Measurements from ENCODE around the gene LRSAM1. TPM values are rescaled to one million over a fixed set of nuclear protein-coding genes. Genes with fewer than 3 reads are reported as not detected.

LRSAM1 gene
- total RNA-seq, 3 donors from 2014 or later = 20.5 to 24.2 (median 21.6) TPM

DNA sequence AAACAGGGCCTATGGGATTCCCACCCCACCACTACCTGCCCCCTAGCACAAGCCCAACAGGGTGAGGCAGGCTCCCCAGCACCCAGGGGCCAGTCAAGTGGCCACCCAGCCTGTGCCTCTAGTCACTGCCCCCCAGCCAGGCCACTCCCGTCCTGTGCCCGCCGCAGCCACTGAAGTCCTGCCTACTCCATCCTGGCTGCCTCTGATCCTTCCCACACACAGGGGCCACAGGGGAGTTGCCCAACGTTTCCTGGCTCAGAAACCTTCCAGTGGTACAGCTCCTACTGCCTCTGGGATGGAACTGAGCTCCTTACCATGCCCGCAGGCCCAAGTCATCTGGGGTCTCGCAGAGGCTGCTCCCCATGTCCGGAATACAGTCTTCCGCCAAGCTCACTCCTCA lies 90.6 kb downstream of the LRSAM1 start:
- peaks cover 7% of the 10 kb centered on the region for H3K4me1 Mint-ChIP-seq (ENCODE audit: low read depth)
- no peaks in the 10 kb centered on the region for H3K9me3 Mint-ChIP-seq
- no peaks in the 10 kb centered on the region for H3K36me3 Mint-ChIP-seq (ENCODE audit: insufficient read depth)
- no peaks in the 10 kb centered on the region for H3K27me3 Mint-ChIP-seq (ENCODE audit: low read depth)
- DNase-seq (no peak), ATAC-seq (no peak)
- H3K4me3 Mint-ChIP-seq = no peak overlapping the region

- DNase-seq = no peak
- H3K9me3 Mint-ChIP-seq = no peaks in the 10 kb centered on the region
Observed at GRCh38 chr9:127543221-127543620, 91.9 kb downstream of the LRSAM1 start.

DNA sequence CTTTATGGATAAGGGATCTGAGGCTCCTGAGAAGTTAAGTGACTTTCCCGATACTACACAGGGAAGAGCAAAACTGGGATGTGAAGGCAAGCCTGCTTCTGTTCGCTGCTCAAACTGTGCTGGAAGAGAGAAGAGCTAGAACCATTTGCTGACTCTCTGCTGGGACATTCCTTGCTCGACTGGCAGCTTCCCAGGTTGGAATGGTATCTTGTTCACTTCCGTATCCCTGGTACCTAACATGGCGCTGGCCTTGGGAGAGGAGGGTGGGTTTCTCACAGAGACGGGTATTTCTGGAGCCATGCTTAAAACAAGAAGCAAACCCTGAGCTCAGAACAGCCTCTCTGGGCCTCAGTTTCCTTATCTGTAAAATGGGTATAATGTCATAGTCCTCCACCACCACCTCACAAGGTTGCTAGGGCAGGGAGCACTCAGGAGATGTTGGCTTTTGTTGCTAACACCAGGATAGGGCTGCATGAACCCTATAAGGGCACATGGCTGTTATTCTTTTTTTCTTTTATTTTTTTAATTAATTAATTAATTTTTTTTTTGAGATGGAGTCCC lies 92.7 kb downstream of the LRSAM1 start:
- peaks cover 7% of the 10 kb centered on the region for H3K4me1 Mint-ChIP-seq (ENCODE audit: low read depth)
- no peaks in the 10 kb centered on the region for H3K27me3 Mint-ChIP-seq (ENCODE audit: low read depth)
- no peak overlapping the region for H3K4me3 Mint-ChIP-seq
- ATAC-seq (no peak), DNase-seq (no peak)
- H3K9me3 Mint-ChIP-seq = no peaks in the 10 kb centered on the region
- peaks cover 4% of the 10 kb centered on the region for H3K36me3 Mint-ChIP-seq (ENCODE audit: insufficient read depth)

More at GRCh38 chr9:127543221-127543620, 91.9 kb downstream of the LRSAM1 start:
- H3K27me3 Mint-ChIP-seq (ENCODE audit: low read depth) = no peaks in the 10 kb centered on the region
- peaks cover under 1% of the 10 kb centered on the region for H3K36me3 Mint-ChIP-seq (ENCODE audit: insufficient read depth)
- H3K4me3 Mint-ChIP-seq = no peak overlapping the region
- H3K4me1 Mint-ChIP-seq (ENCODE audit: low read depth) = peaks cover 7% of the 10 kb centered on the region
- no peak for ATAC-seq

DNA sequence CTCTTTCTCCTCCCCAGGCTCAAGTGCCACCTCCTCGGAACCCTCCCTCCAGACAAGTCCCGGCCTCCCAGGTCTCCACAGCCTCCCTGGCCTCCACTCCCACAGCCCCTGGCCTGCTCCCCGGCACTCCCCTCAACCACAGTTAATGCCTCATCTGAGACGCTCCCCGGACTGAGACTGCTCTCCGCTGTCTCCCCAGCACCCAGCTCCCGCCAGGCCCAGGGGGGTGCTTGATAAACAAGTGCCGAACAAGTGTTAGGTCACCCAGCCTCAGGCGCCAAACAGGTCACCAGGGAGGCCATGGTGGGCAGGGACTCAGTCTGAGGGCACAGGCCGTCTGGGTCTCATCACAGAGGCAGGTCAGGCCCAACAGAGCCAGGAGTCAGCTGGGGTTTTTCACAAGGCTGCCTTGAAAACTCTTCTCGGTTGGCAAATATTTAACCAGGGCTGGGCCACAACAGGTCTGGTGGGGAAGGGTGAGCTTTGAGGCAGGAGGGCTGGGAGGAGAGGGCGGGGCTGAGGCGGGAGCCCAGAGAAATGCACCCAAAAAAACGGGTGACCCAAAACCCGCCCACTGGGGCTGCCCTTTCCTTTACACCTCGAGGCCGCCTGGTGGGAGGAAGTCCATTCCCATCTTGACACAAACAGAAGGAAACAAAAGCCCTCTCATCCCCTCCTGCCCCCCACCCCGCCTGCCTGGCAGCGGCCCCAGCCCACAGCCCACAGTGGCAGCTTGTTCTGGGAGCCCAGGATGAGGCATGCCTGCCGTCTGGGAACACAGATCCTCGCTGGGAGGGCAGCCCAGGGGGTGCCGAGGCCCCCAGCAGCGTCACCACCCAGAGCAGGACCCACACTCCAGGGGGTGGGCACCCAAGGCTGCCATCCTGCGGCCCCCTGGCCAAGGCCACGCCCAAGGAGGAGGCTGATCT lies 94.2 kb downstream of the LRSAM1 start:
- Mint-ChIP-seq H3K36me3 (ENCODE audit: insufficient read depth) (peaks cover 4% of the 10 kb centered on the region), H3K4me3 (no peak overlapping the region)
- ATAC-seq = no peak

DNA sequence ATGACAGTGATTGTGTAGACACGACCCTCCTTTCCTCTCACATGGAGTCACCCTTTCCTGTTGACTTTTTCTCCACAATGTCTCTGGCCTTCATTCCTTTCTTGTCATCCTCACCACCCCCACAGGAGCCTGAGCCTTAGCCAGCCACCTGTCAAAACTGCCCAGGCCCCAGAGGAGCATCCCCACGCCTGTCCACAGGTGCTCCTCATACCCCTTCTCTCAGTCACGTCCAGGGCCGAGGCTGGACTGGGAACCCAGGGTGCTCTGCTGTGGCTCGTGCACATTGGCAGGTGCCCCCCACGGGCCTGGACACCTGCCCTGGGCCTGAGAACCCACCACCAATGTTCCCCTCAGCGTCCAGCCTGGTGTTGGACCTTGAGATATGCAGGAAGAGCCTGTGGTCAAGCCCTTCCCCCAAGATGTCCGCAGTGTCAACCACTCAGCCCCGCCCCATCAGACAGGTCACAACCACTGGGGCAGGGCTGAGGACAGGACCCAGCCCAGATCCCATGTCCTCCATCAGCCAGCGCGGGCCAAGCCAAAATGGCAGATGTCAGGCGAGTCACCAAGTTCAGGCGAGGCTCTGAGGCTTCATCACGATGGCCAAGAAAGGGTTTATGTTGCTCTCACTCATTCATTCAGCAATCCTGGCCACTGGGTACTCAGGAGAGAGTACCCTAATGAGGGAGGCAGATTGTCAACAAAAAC lies 95.0 kb downstream of the LRSAM1 start:
- DNase-seq = no peak
- Mint-ChIP-seq H3K4me3 (no peak overlapping the region), H3K36me3 (ENCODE audit: insufficient read depth) (peaks cover 4% of the 10 kb centered on the region), H3K27me3 (ENCODE audit: low read depth) (no peaks in the 10 kb centered on the region), H3K4me1 (ENCODE audit: low read depth) (peaks cover 7% of the 10 kb centered on the region), H3K9me3 (no peaks in the 10 kb centered on the region)
- no peak for ATAC-seq

More for the DNA sequence above, 94.2 kb downstream of the LRSAM1 start:
- no peaks in the 10 kb centered on the region for H3K9me3 Mint-ChIP-seq
- no peaks in the 10 kb centered on the region for H3K27me3 Mint-ChIP-seq (ENCODE audit: low read depth)
- no peak for DNase-seq
- H3K4me1 Mint-ChIP-seq (ENCODE audit: low read depth) = peaks cover 7% of the 10 kb centered on the region

DNA sequence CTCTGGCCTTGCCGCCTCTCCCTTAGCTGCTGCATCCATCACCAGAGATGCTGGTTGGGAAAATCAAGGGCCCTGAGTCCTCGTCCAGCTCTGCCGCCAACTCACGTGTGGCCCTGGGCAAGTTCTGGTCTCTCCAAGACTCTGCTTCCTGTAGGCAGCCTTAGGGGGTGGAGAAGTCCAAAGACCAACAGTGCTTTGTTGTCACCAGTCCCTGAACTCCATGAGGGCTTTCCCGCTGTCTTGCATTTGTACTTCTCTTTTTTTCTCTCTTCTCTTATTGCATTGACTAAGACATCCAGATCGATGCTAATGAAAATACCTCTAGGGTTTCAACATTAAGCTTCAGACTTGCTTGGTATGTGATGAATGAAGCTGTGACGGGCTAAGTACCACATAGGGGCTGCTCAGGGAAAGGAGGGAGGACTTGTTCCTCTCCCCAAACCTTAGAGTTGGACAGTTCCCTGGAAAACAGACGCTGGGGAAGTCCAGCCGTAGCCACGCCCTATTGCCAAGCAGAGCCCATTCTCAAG lies 97.1 kb downstream of the LRSAM1 start:
- DNase-seq = no peak

DNA sequence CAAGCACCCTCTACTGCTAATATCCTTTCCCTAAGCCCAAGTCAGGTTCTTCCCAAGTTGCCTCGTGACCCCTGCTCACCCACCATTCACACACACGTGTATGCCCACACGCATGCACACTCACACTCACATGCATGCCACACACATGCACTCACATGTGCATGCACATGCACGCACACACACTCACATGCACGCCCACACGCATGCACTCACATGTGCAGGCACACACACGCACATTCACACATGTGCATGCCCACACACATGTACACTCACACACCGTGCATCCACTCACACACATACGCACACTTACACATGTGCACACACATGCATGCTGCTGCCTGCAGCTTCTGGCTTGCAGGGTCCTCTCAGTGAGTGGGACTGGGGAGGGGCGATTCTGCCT lies 97.9 kb downstream of the LRSAM1 start:
- Mint-ChIP-seq H3K36me3 (ENCODE audit: insufficient read depth) (peaks cover 4% of the 10 kb centered on the region), H3K4me3 (no peak overlapping the region)
- no peak for ATAC-seq

More for the DNA sequence above, 97.1 kb downstream of the LRSAM1 start:
- H3K4me3 Mint-ChIP-seq = no peak overlapping the region
- H3K27me3 Mint-ChIP-seq (ENCODE audit: low read depth) = no peaks in the 10 kb centered on the region
- ATAC-seq = no peak
- H3K36me3 Mint-ChIP-seq (ENCODE audit: insufficient read depth) = peaks cover 4% of the 10 kb centered on the region
- H3K4me1 Mint-ChIP-seq (ENCODE audit: low read depth) = peaks cover 7% of the 10 kb centered on the region
- no peaks in the 10 kb centered on the region for H3K9me3 Mint-ChIP-seq

DNA sequence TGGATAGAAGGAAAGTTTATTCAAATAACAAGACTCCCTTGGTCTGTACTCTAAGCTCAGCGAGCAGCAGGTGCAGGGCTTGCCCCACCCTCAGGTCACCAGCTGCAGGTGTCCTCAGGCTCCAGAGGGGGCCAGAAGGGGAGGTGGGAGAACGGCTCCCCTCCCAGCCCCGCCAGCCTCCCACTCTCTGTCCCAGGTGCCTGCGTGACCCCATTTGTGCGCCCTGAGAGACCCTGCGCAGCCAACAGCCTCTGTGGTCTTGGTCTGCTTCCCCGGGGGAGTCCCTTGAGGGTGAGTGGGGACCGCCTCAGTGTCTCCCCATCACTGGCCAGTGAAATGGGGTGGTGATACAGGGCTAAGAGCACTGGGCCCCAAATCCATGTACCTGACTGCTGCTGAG lies 98.4 kb downstream of the LRSAM1 start:
- DNase-seq (no peak), ATAC-seq (no peak)
- Mint-ChIP-seq H3K27me3 (ENCODE audit: low read depth) (no peaks in the 10 kb centered on the region), H3K4me1 (ENCODE audit: low read depth) (peaks cover 13% of the 10 kb centered on the region), H3K4me3 (no peak overlapping the region), H3K36me3 (ENCODE audit: insufficient read depth) (peaks cover 4% of the 10 kb centered on the region), H3K9me3 (no peaks in the 10 kb centered on the region)

More for the DNA sequence above, 97.9 kb downstream of the LRSAM1 start:
- DNase-seq = no peak
- H3K27me3 Mint-ChIP-seq (ENCODE audit: low read depth) = no peaks in the 10 kb centered on the region
- H3K4me1 Mint-ChIP-seq (ENCODE audit: low read depth) = peaks cover 12% of the 10 kb centered on the region
- H3K9me3 Mint-ChIP-seq = no peaks in the 10 kb centered on the region

GRCh38 chr9:127550282-127550681 lies 99.0 kb downstream of the LRSAM1 start:
- no peak for DNase-seq
- H3K9me3 Mint-ChIP-seq = no peaks in the 10 kb centered on the region
- peaks cover 17% of the 10 kb centered on the region for H3K4me1 Mint-ChIP-seq (ENCODE audit: low read depth)
- H3K27me3 Mint-ChIP-seq (ENCODE audit: low read depth) = no peaks in the 10 kb centered on the region
- no peak overlapping the region for H3K4me3 Mint-ChIP-seq
- H3K36me3 Mint-ChIP-seq (ENCODE audit: insufficient read depth) = peaks cover 4% of the 10 kb centered on the region
- ATAC-seq = no peak

- ATAC-seq = no peak
- no peaks in the 10 kb centered on the region for H3K9me3 Mint-ChIP-seq
- H3K4me3 Mint-ChIP-seq = no peak overlapping the region
Observed at GRCh38 chr9:127550751-127551150, 99.4 kb downstream of the LRSAM1 start.

More at GRCh38 chr9:127550751-127551150, 99.4 kb downstream of the LRSAM1 start:
- Mint-ChIP-seq H3K27me3 (ENCODE audit: low read depth) (no peaks in the 10 kb centered on the region), H3K4me1 (ENCODE audit: low read depth) (peaks cover 21% of the 10 kb centered on the region), H3K36me3 (ENCODE audit: insufficient read depth) (peaks cover 4% of the 10 kb centered on the region)
- no peak for DNase-seq

Other genes starting within 250 kb of the LRSAM1 start
- 1 to 10 TPM in 1 of 3 donors, under 1 TPM in 2; 0.66 to 1.5 (median 0.66) TPM for gene GARNL3, start 186.7 kb upstream of the LRSAM1 start, total RNA-seq
- gene SLC2A8, start 54.3 kb upstream of the LRSAM1 start, total RNA-seq = 1 to 10 TPM; 1.9 to 3.2 (median 3.0) TPM
- 10 to 100 TPM in 2 of 3 donors, 1 to 10 TPM in 1; 9.0 to 14.0 (median 13.6) TPM for gene ZNF79, start 27.1 kb upstream of the LRSAM1 start, total RNA-seq
- gene RPL12, start 104 bp upstream of the LRSAM1 start, total RNA-seq = 1,000 to 10,000 TPM; 1,591 to 1,973 (median 1,685) TPM
- gene STXBP1, start 160.8 kb downstream of the LRSAM1 start, total RNA-seq = 10 to 100 TPM; 10.8 to 11.6 (median 11.0) TPM